Measurements from ENCODE around the gene SLC29A1.
A peak's percentile ranks its signal among the peaks of the same experiment; 100 is the strongest.

The SLC29A1 gene

DNA sequence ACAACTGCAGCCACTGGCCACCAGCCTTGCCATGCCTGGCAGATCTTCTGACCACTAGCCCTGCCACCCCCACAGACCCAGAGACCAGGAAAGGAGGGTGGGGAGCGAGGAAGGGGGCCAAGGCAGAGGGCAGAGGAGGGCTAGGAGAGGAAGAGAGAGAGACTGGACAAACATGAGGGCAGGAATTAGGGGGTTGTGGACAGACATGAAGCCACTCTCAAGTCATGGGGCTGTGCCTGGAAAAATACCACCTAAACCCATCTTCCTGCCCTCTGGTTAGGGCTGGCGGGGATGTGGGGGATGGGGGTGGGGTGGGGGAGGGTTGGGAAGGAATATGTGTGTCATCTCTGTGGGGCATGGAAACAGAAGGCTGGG is 1.4 kb upstream of the SLC29A1 start:
- ATAC-seq (ENCODE audit: insufficient read depth, low read depth) (no peak), DNase-seq (no peak)
- no peaks in the 10 kb centered on the region for H3K9me3 ChIP-seq (ENCODE audit: insufficient read depth, low read length, severe bottlenecking)
- H4K20me1 ChIP-seq (ENCODE audit: insufficient read depth, low read length), result peaks cover 17% of the 10 kb centered on the region
- H3K36me3 ChIP-seq (ENCODE audit: insufficient read depth, low read length), result 0 out of 2 replicates have a peak, but pooled peaks cover 3% of the 10 kb centered on the region
- H2AFZ ChIP-seq (ENCODE audit: low read depth, low read length), result no peak overlapping the region
- H3K27me3 ChIP-seq (ENCODE audit: insufficient read depth, low read length, poor library complexity), result peaks cover 22% of the 10 kb centered on the region
- H3K79me2 ChIP-seq (ENCODE audit: insufficient read depth, low read length), result peaks cover 23% of the 10 kb centered on the region
- H3K4me3 ChIP-seq (ENCODE audit: low read depth in 1 of 2, low read length in 2 of 2), result no peak overlapping the region
- peaks cover 48% of the 10 kb centered on the region for H3K4me1 ChIP-seq (ENCODE audit: insufficient read depth, low read length)
- no peak overlapping the region for H3K27ac ChIP-seq (ENCODE audit: low read length)
- TF ChIP-seq, protein P1, sequence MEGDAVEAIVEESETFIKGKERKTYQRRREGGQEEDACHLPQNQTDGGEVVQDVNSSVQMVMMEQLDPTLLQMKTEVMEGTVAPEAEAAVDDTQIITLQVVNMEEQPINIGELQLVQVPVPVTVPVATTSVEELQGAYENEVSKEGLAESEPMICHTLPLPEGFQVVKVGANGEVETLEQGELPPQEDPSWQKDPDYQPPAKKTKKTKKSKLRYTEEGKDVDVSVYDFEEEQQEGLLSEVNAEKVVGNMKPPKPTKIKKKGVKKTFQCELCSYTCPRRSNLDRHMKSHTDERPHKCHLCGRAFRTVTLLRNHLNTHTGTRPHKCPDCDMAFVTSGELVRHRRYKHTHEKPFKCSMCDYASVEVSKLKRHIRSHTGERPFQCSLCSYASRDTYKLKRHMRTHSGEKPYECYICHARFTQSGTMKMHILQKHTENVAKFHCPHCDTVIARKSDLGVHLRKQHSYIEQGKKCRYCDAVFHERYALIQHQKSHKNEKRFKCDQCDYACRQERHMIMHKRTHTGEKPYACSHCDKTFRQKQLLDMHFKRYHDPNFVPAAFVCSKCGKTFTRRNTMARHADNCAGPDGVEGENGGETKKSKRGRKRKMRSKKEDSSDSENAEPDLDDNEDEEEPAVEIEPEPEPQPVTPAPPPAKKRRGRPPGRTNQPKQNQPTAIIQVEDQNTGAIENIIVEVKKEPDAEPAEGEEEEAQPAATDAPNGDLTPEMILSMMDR (IDR thresholded peaks at IDR 0.05; ENCODE audit: borderline replicate concordance, extremely low read depth, low read length, poor library complexity, severe bottlenecking), result no peak
- no peak for TF ChIP-seq EZH2 (IDR thresholded peaks at IDR 0.05; ENCODE audit: borderline replicate concordance, low read depth, low read length, severe bottlenecking)
- H3K9ac ChIP-seq (ENCODE audit: low read depth, low read length), result no peak overlapping the region
- no peak overlapping the region for H3K4me2 ChIP-seq (ENCODE audit: insufficient read depth, low read length)

DNA sequence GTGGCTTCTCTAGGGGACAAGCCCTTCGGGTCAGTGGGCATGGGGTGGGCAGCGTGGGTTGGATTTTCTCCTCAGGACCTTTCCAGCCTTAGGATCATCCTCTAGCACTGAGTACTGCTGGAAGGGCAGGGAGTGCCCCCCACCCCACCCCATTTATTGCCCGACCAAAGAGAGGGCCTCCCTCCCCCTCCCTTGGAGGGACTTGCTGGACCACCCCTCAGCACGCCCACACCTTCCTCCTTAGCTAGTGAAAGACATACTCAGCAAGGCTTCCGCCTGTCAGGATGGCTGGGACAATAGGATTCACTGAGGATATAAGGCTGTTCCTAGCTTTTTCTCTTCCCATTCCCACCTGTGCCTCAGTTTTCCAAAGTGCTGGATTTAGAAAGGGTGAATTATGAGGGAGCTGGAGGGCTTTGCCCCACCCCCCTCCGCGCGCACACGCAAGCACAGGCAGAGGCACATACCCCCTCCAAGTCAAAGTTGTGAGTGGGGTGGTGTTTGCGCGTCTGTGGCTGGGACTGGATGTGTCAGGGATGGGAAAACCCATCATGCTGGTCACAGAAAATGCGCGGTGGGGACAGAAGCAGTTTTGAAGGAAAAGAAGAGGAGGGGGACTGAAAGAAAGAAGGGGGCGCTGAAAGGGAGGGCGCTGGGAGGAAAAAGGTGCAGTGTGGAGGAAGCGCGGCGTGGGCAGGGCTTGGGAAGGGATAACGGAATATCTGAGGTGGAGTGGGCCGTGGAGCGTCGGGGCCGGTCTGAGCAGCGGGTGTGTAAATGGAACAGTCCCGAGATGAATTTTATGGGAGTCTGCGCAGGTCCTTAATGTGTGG is 693 bp upstream of the SLC29A1 start:
- peaks cover 23% of the 10 kb centered on the region for H3K79me2 ChIP-seq (ENCODE audit: insufficient read depth, low read length)
- no peaks in the 10 kb centered on the region for H3K9me3 ChIP-seq (ENCODE audit: insufficient read depth, low read length, severe bottlenecking)
- peak overlapping the region in 1 of 2 experiments; percentile 68; a peak in 3 of 4 replicates for H3K4me3 ChIP-seq (ENCODE audit: low read depth in 1 of 2, low read length in 2 of 2)
- TF ChIP-seq, protein P1 (IDR thresholded peaks at IDR 0.05; ENCODE audit: borderline replicate concordance, extremely low read depth, low read length, poor library complexity, severe bottlenecking), result no peak
- H3K27ac ChIP-seq (ENCODE audit: low read length), result peak overlapping the region; percentile 20; the same call in 1 of the 2 replicates
- peaks cover 15% of the 10 kb centered on the region for H3K27me3 ChIP-seq (ENCODE audit: insufficient read depth, low read length, poor library complexity)
- H3K4me2 ChIP-seq (ENCODE audit: insufficient read depth, low read length), result peak overlapping the region; percentile 87
- ATAC-seq (ENCODE audit: insufficient read depth, low read depth) (no peak; the same call in 1 of the 3 replicates), DNase-seq (no peak)
- H2AFZ ChIP-seq (ENCODE audit: low read depth, low read length), result peak overlapping the region; percentile 80
- peaks cover 23% of the 10 kb centered on the region for H4K20me1 ChIP-seq (ENCODE audit: insufficient read depth, low read length)
- 0 out of 2 replicates have a peak, but pooled peaks cover 3% of the 10 kb centered on the region for H3K36me3 ChIP-seq (ENCODE audit: insufficient read depth, low read length)
- H3K9ac ChIP-seq (ENCODE audit: low read depth, low read length), result peak overlapping the region; percentile 69
- peaks cover 51% of the 10 kb centered on the region for H3K4me1 ChIP-seq (ENCODE audit: insufficient read depth, low read length)

DNA sequence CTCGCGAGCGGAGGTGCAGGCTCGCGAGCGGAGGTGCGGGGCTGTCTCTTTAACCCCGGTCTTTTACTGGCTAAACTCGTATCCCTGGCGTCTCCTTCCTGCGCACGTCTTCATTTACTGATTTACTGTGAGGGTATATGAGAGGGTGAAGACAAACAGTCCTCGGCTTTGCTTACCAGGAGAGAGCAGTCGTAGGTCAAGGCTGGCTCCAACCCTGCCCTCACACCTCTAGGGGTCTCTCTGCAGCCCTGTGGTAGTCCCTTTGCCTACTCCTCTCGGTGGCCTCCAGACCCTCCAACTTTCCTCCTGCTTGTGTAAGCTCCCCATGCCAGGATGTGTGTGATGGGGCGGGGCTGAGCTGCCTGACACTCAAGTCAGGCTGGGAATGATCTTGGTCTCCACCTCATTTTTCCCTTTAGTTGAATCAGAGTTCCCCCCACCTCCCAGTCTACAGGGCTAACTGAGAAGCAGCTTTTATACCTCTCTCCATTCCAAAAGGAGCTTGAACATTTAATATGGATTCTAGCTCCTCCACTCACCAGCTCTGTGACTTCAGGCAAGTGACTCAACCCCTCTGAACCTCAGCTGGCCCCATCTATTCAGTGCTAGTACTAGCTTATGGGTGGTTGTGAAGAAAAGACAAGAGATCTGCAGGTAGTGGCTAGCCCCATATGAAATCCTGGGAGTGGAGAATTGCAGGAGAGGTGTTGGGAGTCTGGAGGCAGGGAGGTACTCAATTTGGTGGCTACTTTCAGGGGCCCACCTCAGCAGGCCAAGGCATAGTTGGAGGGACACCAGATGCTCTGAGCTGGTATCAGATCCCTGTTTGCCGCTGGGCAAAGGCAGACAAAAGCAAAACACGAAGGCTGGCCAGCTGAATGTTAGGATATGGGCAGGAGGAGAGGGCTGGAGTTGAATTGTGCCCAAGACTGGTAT is 902 bp downstream of the SLC29A1 start:
- H4K20me1 ChIP-seq (ENCODE audit: insufficient read depth, low read length), result peaks cover 27% of the 10 kb centered on the region
- peaks cover 47% of the 10 kb centered on the region for H3K4me1 ChIP-seq (ENCODE audit: insufficient read depth, low read length)
- ATAC-seq (ENCODE audit: insufficient read depth, low read depth) (peak; percentile 15), DNase-seq (peak; percentile 36)
- peak overlapping the region; percentile 69 for H3K9ac ChIP-seq (ENCODE audit: low read depth, low read length)
- peaks cover 16% of the 10 kb centered on the region for H3K36me3 ChIP-seq (ENCODE audit: insufficient read depth, low read length)
- peak overlapping the region; percentile 87 for H3K4me2 ChIP-seq (ENCODE audit: insufficient read depth, low read length)
- peak overlapping the region; percentile 15 to 68; a peak in 3 of 4 replicates for H3K4me3 ChIP-seq (ENCODE audit: low read depth in 1 of 2, low read length in 2 of 2)
- H3K27ac ChIP-seq (ENCODE audit: low read length), result peak overlapping the region; percentile 40
- no peaks in the 10 kb centered on the region for H3K9me3 ChIP-seq (ENCODE audit: insufficient read depth, low read length, severe bottlenecking)
- peaks cover 23% of the 10 kb centered on the region for H3K79me2 ChIP-seq (ENCODE audit: insufficient read depth, low read length)
- TF ChIP-seq, protein P1 (IDR thresholded peaks at IDR 0.05; ENCODE audit: borderline replicate concordance, extremely low read depth, low read length, poor library complexity, severe bottlenecking), result peak; percentile 5
- TF ChIP-seq EZH2 (IDR thresholded peaks at IDR 0.05; ENCODE audit: borderline replicate concordance, low read depth, low read length, severe bottlenecking), result no peak
- peak overlapping the region; percentile 79 for H2AFZ ChIP-seq (ENCODE audit: low read depth, low read length)
- peaks cover 2% of the 10 kb centered on the region for H3K27me3 ChIP-seq (ENCODE audit: insufficient read depth, low read length, poor library complexity)

Measured in DND-41 (cell line).